ENCODE results near the gene GPANK1. TPM values are rescaled to one million over a fixed set of nuclear protein-coding genes. Genes with fewer than 3 reads are reported as not detected.

Gene GPANK1
- total RNA-seq, 1 experiment from 2014 or later, result 24.2 TPM

DNA sequence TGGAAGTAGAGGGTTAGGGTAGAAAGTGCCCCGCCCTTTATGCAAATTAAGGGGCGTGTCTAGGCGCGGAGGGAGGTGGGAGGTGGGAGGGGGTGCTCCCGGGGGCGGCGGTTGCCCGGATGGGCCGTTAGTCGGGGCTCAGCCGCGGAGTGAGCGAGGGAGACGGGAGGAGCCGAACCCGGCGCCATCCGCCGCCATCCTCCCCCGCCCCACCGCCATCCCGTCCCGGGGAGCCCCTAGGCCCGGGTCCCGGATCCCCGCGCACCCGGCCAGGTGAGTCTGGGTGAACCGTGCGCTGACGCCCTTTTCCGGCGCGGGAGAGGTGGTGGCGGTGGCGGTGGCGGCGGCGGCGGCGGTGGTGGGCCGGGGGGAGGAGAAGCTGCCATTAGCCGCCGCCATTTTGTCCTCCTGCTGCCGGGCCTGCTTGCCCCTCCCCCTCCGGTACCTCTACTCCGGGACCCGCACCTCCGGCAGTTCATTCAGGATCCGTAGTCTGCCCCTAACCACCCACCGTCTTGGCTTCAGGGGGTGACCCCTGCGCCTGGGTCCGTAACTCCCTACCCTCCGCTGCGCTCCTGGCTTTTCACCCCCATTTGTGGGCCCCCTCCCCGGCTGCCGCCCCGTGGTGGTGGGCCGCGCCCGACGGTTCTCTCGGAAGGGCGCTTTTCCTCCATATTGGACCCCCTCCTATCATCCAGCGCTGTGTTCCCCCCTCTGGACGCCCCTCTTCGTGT lies 44.0 kb downstream of the GPANK1 start, which contains the start of gene PRRC2A:
TSS of gene PRRC2A (plus strand) at position 130 of the 734 bp plus-strand sequence. CDS start 2,075 bp downstream, outside the sequence.
- Histone ChIP-seq H3K36me3 (peaks cover 43% of the 10 kb centered on the region), H3K9me3 (no peaks in the 10 kb centered on the region), H3K27me3 (no peaks in the 10 kb centered on the region), H3K4me3 (peak within 1 kb of the TSS; percentile 85)
- DNase-seq, result peak; percentile 69

DNA sequence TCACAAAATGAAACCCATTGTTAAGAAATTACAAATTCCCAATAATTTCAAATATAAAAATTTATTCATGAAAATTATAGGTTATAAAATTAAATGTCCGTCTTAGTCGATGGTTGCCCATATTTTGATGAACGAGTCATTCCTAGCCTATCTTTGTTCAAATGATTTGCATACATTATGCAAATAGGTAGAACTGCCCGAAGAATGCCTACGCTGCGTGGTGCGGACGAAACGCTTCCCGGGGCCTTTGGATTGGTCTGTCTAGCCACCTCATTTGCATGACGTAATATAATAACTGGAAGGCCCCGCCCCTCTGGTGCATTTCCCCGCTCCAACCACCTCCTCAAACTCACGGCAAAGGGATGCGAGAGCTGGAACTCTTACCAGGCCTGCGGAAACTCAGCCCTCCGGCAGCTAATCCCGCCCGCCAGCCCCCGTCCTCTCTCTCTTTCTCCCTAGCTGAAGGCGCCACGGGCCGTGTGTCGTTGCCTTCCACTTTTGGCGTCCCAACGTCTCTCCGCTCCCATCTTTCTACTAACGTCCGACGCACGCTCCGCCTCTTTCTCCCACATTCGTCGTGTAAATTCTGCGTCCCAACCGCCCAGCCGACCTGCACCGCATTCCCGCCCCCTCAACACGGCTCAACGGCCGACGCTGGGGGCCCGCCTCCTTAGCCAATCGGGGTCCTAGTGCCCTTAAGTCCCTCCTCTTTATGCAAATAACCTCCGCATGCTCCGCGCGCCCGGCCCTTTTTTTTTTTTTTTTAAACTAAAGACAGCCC lies 44.8 kb downstream of the GPANK1 start:
- DNase-seq, result peak; percentile 96
- Histone ChIP-seq H3K4me3 (peak overlapping the region; percentile 85), H3K27me3 (no peaks in the 10 kb centered on the region), H3K9me3 (no peaks in the 10 kb centered on the region), H3K36me3 (peaks cover 35% of the 10 kb centered on the region)

DNA sequence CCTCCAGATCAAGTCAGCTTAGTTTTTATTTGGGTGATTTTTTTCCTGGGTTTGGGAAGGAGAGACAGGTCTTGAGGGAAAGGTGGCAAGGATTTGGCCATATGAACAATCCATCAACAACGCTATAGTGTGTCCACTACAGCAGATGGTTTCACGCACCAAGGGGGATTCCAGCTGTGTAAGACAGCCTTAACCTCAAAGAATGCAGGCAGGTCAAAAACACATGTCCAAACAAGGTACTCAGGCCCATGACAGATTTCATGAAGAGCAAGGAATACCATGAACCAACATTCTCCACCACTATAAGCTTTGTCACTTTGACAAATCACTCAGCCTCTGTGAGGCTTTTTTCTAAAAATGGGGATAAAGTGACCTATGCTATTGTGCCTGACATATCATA lies 47.8 kb downstream of the GPANK1 start:
- Histone ChIP-seq H3K4me3 (no peak overlapping the region), H3K36me3 (peaks cover 9% of the 10 kb centered on the region), H3K27me3 (no peaks in the 10 kb centered on the region), H3K9me3 (no peaks in the 10 kb centered on the region)
- no peak for DNase-seq

DNA sequence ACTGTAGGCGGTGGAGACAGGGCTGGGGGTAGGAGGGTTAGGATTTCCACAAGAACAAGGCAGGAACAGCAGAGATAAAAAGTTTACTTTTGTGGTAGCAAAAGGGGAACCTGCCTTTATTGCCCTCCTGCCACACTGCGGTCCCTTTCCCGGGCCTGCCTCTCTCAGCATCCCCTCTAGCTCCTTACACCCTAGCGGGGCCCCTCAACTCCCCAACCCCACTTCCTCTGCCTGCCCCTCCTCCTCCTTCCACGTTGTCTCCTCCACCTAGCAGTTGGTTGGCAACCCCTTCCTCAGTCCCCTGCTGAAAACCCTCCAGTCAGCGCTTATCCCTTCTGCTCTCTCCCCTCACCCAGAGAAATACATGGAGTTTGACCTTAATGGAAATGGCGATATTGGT lies 49.0 kb downstream of the GPANK1 start:
- H3K4me3 ChIP-seq, result no peak overlapping the region
- no peaks in the 10 kb centered on the region for H3K36me3 ChIP-seq
- DNase-seq, result no peak
- no peaks in the 10 kb centered on the region for H3K9me3 ChIP-seq
- H3K27me3 ChIP-seq, result no peaks in the 10 kb centered on the region

DNA sequence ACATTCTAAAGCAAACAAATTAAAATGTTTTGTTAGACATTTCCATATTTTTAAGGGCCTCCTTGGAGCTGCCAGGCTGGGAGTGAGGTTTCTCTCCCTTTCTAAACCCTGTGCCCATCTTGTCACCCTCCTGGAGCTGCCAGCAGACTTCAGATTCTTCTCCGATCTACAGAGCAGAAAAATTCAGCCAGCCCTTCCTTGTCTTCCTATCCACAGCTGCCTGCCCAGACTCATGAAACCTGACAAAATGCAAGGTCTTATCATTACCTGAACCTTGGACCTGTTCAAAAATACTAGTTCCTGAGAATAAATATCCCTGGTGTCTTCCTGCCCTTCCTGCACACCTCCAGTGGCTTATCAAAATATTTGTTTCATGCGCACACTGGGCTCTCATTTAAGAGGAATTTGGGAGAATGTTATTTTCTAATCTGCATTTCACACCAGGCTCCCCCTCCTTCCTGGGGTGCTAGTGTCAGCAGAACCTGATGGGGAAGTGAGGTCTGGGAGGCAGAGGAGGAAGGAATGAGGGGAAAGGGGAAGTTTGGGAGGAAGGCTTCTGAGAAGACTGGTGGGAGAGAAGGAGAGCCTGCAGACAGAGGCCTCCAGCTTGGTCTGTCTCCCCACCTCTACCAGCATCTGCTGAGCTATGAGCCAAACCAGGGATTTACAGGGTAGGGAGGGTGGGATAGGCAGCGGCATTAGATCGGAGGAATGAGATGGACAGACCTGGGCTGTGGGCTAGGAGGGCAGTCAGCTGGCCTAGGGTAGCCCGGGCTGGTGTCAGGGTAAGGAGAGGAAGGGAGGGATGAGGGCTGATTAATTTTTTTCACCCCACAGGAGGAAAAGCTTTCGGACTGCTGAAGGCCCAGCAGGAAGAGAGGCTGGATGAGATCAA lies 49.9 kb downstream of the GPANK1 start, which contains the start of gene AIF1:
TSS of gene AIF1 (plus strand) at position 551 of the 895 bp plus-strand sequence. CDS start at position 647, 96 bp downstream.
- Histone ChIP-seq H3K4me3 (no peak within 1 kb of the TSS), H3K36me3 (no peaks in the 10 kb centered on the region), H3K9me3 (no peaks in the 10 kb centered on the region), H3K27me3 (no peaks in the 10 kb centered on the region)
- no peak for DNase-seq

DNA sequence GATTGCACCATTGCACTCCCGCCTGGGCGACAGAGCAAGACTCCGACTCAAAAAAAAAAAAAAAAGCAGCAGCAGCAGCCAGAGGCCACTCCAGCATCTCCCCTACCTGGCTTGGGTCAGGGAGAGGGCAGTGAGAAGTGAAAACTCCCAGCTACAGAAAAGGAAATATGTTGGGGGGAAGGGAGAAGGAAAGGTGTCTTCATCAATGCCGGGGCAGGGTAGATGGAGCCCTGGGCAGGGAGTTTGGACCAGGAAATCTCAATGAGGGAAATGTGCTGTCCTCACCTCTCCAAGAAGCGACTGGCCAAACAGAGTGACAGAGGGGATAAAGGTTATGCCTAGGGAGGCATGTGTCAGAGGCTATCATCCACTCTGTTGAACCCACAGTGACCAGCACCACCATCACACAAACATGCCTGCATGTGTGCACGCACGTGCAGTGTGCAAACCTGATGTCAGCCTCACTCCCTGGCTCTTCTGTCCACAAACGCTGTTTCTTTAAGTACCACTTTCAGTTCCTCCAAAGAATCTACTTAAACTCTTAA lies 50.6 kb downstream of the GPANK1 start:
- DNase-seq, result no peak
- Histone ChIP-seq H3K27me3 (no peaks in the 10 kb centered on the region), H3K9me3 (no peaks in the 10 kb centered on the region), H3K4me3 (no peak overlapping the region), H3K36me3 (no peaks in the 10 kb centered on the region)

Other genes with a start within 250 kb of the GPANK1 start
- gene MICB, start 166.9 kb downstream of the GPANK1 start, total RNA-seq (2014; rRNA removed; shearing (Covaris generic); ENCODE audit: low replicate concordance), result 13.1 and 17.6 TPM in 2 replicates
- gene MCCD1, start 136.0 kb downstream of the GPANK1 start, total RNA-seq (2014; rRNA removed; shearing (Covaris generic); ENCODE audit: low replicate concordance), result not detected in 2 replicates
- gene DDX39B, start 123.0 kb downstream of the GPANK1 start, total RNA-seq (2014; rRNA removed; shearing (Covaris generic); ENCODE audit: low replicate concordance), result 389 and 536 TPM in 2 replicates
- gene ATP6V1G2, start 118.4 kb downstream of the GPANK1 start, total RNA-seq (2014; rRNA removed; shearing (Covaris generic); ENCODE audit: low replicate concordance), result 2.1 and 3.4 TPM in 2 replicates
- gene NFKBIL1, start 117.4 kb downstream of the GPANK1 start, total RNA-seq (2014; rRNA removed; shearing (Covaris generic); ENCODE audit: low replicate concordance), result 19.7 and 29.3 TPM in 2 replicates
- not detected in 2 replicates for gene LTA, start 92.7 kb downstream of the GPANK1 start, total RNA-seq (2014; rRNA removed; shearing (Covaris generic); ENCODE audit: low replicate concordance)
- not detected in 2 replicates for gene TNF, start 89.4 kb downstream of the GPANK1 start, total RNA-seq (2014; rRNA removed; shearing (Covaris generic); ENCODE audit: low replicate concordance)
- not detected in 2 replicates for gene LTB, start 82.6 kb downstream of the GPANK1 start, total RNA-seq (2014; rRNA removed; shearing (Covaris generic); ENCODE audit: low replicate concordance)
- gene LST1, start 78.7 kb downstream of the GPANK1 start, total RNA-seq (2014; rRNA removed; shearing (Covaris generic); ENCODE audit: low replicate concordance), result not detected in 2 replicates
- not detected in 2 replicates for gene NCR3, start 72.0 kb downstream of the GPANK1 start, total RNA-seq (2014; rRNA removed; shearing (Covaris generic); ENCODE audit: low replicate concordance)
- not detected in 2 replicates for gene AIF1, start 49.8 kb downstream of the GPANK1 start, total RNA-seq (2014; rRNA removed; shearing (Covaris generic); ENCODE audit: low replicate concordance)
- 17.1 and 18.2 TPM in 2 replicates for gene PRRC2A, start 44.3 kb downstream of the GPANK1 start, total RNA-seq (2014; rRNA removed; shearing (Covaris generic); ENCODE audit: low replicate concordance)
- gene BAG6, start 12.3 kb downstream of the GPANK1 start, total RNA-seq (2014; rRNA removed; shearing (Covaris generic); ENCODE audit: low replicate concordance), result 82.2 and 194 TPM in 2 replicates
- gene APOM, start 9.1 kb downstream of the GPANK1 start, total RNA-seq (2014; rRNA removed; shearing (Covaris generic); ENCODE audit: low replicate concordance), result 0.56 TPM in 1 of 2 replicates, not detected in the other
- gene C6orf47, start 4.2 kb downstream of the GPANK1 start, total RNA-seq (2014; rRNA removed; shearing (Covaris generic); ENCODE audit: low replicate concordance), result 5.9 and 6.5 TPM in 2 replicates
- 88.8 and 99.8 TPM in 2 replicates for gene CSNK2B, start 1.1 kb upstream of the GPANK1 start, total RNA-seq (2014; rRNA removed; shearing (Covaris generic); ENCODE audit: low replicate concordance)
- 0.42 and 1.1 TPM in 2 replicates for gene LY6G5B, start 5.0 kb upstream of the GPANK1 start, total RNA-seq (2014; rRNA removed; shearing (Covaris generic); ENCODE audit: low replicate concordance)
- gene LY6G5C, start 16.1 kb upstream of the GPANK1 start, total RNA-seq (2014; rRNA removed; shearing (Covaris generic); ENCODE audit: low replicate concordance), result not detected in 2 replicates
- 19.4 and 43.4 TPM in 2 replicates for gene ABHD16A, start 38.3 kb upstream of the GPANK1 start, total RNA-seq (2014; rRNA removed; shearing (Covaris generic); ENCODE audit: low replicate concordance)
- gene LY6G6F, start 41.9 kb upstream of the GPANK1 start, total RNA-seq (2014; rRNA removed; shearing (Covaris generic); ENCODE audit: low replicate concordance), result not detected in 2 replicates
- not detected in 2 replicates for gene LY6G6D, start 50.4 kb upstream of the GPANK1 start, total RNA-seq (2014; rRNA removed; shearing (Covaris generic); ENCODE audit: low replicate concordance)
- gene LY6G6C, start 56.7 kb upstream of the GPANK1 start, total RNA-seq (2014; rRNA removed; shearing (Covaris generic); ENCODE audit: low replicate concordance), result not detected in 2 replicates
- not detected in 2 replicates for gene MPIG6B, start 58.4 kb upstream of the GPANK1 start, total RNA-seq (2014; rRNA removed; shearing (Covaris generic); ENCODE audit: low replicate concordance)
- 24.6 and 31.9 TPM in 2 replicates for gene DDAH2, start 64.3 kb upstream of the GPANK1 start, total RNA-seq (2014; rRNA removed; shearing (Covaris generic); ENCODE audit: low replicate concordance)
- gene CLIC1, start 71.5 kb upstream of the GPANK1 start, total RNA-seq (2014; rRNA removed; shearing (Covaris generic); ENCODE audit: low replicate concordance), result 571 and 764 TPM in 2 replicates
- gene MSH5, start 75.0 kb upstream of the GPANK1 start, total RNA-seq (2014; rRNA removed; shearing (Covaris generic); ENCODE audit: low replicate concordance), result 3.1 and 6.3 TPM in 2 replicates
- gene SAPCD1, start 97.7 kb upstream of the GPANK1 start, total RNA-seq (2014; rRNA removed; shearing (Covaris generic); ENCODE audit: low replicate concordance), result 2.5 TPM in 1 of 2 replicates, not detected in the other
- gene VWA7, start 112.3 kb upstream of the GPANK1 start, total RNA-seq (2014; rRNA removed; shearing (Covaris generic); ENCODE audit: low replicate concordance), result 0.13 and 0.84 TPM in 2 replicates
- 58.8 and 107 TPM in 2 replicates for gene VARS1, start 130.8 kb upstream of the GPANK1 start, total RNA-seq (2014; rRNA removed; shearing (Covaris generic); ENCODE audit: low replicate concordance)
- gene LSM2, start 142.0 kb upstream of the GPANK1 start, total RNA-seq (2014; rRNA removed; shearing (Covaris generic); ENCODE audit: low replicate concordance), result 57.0 and 58.4 TPM in 2 replicates
- 0.33 and 0.39 TPM in 2 replicates for gene HSPA1L, start 150.3 kb upstream of the GPANK1 start, total RNA-seq (2014; rRNA removed; shearing (Covaris generic); ENCODE audit: low replicate concordance)
- gene HSPA1A, start 150.5 kb upstream of the GPANK1 start, total RNA-seq (2014; rRNA removed; shearing (Covaris generic); ENCODE audit: low replicate concordance), result 32.5 and 71.8 TPM in 2 replicates
- gene HSPA1B, start 162.7 kb upstream of the GPANK1 start, total RNA-seq (2014; rRNA removed; shearing (Covaris generic); ENCODE audit: low replicate concordance), result 48.7 and 72.1 TPM in 2 replicates
- gene NEU1, start 197.8 kb upstream of the GPANK1 start, total RNA-seq (2014; rRNA removed; shearing (Covaris generic); ENCODE audit: low replicate concordance), result 11.7 and 14.6 TPM in 2 replicates
- gene SLC44A4, start 214.0 kb upstream of the GPANK1 start, total RNA-seq (2014; rRNA removed; shearing (Covaris generic); ENCODE audit: low replicate concordance), result not detected in 2 replicates
- 30.4 and 38.9 TPM in 2 replicates for gene EHMT2, start 232.7 kb upstream of the GPANK1 start, total RNA-seq (2014; rRNA removed; shearing (Covaris generic); ENCODE audit: low replicate concordance)
- gene ZBTB12, start 237.1 kb upstream of the GPANK1 start, total RNA-seq (2014; rRNA removed; shearing (Covaris generic); ENCODE audit: low replicate concordance), result 0.67 and 9.3 TPM in 2 replicates

All from MG63 (cell line).